WTC11 (cell line): Measurements from ENCODE around the gene XKR7.

Source experiments
- CREB1 ChIP-seq: sonication (generic); formaldehyde crosslinking; IDR thresholded peaks from 2 replicates; pipeline ENCODE4 v1.8.0; 2023; ENCODE audit warnings: mild to moderate bottlenecking, missing genetic modification reagents
- JAZF1 ChIP-seq: fragments of 250-450 bp; sonication (Bioruptor Pico); IDR thresholded peaks from 2 replicates; pipeline ENCODE4 v1.9.0; 2021; ENCODE audit warnings: moderate library complexity, mild to moderate bottlenecking, inconsistent platforms
- SP1 ChIP-seq: sonication (generic); formaldehyde crosslinking; conservative IDR thresholded peaks from 2 replicates; pipeline ENCODE4 v1.8.1; 2022; ENCODE audit warnings: missing genetic modification reagents
- TF ChIP-seq, protein P1 (sequence below): sonication (generic); formaldehyde crosslinking; IDR thresholded peaks from 2 replicates; pipeline ENCODE4 v1.8.0; 2022; ENCODE audit warnings: mild to moderate bottlenecking, missing genetic modification reagents
- TF ChIP-seq, protein P2 (sequence below): fragments of 200-600 bp; IDR thresholded peaks from 2 replicates; pipeline ENCODE4 v1.8.0; 2022; ENCODE audit warnings: antibody characterized with exemption
- TF ChIP-seq, protein P3 (sequence below): sonication (generic); formaldehyde crosslinking; IDR thresholded peaks from 2 replicates; pipeline ENCODE4 v1.8.0; 2022; ENCODE audit warnings: mild to moderate bottlenecking, missing genetic modification reagents
- TF ChIP-seq, protein P4 (sequence below): fragments of 250-450 bp; sonication (Bioruptor Pico); conservative IDR thresholded peaks from 2 replicates; pipeline ENCODE4 v1.9.0; 2021; ENCODE audit warnings: mild to moderate bottlenecking
- TF ChIP-seq, protein P5 (sequence below): sonication (generic); formaldehyde crosslinking; IDR thresholded peaks from 2 replicates; pipeline ENCODE4 v1.8.1; 2022; ENCODE audit warnings: mild to moderate bottlenecking, missing genetic modification reagents, moderate library complexity, borderline replicate concordance
- TF ChIP-seq, protein P6 (sequence below): sonication (generic); formaldehyde crosslinking; IDR thresholded peaks from 2 replicates; pipeline ENCODE4 v1.8.1; 2023; ENCODE audit warnings: mild to moderate bottlenecking, missing genetic modification reagents, borderline replicate concordance

DNA sequence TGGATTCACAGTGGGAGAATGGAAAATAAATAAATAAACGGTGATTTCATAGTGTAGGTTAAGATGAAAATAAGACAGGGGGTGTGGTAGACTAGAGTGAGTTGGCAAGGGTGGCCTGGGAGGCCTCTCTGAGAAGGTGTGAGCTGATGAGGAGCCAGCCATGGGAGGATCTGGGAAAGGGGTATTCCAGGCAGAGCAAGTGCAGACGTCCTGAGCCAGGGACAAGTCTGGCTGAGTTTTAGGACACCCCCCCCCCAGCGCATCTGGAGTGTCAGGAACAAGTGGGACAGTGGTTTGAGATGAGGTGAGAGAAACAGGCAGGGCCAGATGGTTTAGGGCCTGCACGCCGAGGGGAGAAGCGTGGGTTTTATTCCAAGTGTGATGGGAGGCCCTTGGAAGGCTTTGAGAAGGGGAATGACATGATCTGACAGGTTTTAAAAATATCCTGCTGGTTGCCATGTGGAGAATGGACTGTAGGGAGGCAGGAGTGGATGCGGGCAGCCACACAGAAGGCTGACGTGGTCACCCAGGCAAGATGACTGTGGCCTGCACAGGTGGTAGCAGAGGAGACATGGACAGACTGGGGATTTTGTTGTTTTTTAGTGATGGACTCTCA, 21.2 kb downstream of the XKR7 start:
- TF ChIP-seq, protein P1, sequence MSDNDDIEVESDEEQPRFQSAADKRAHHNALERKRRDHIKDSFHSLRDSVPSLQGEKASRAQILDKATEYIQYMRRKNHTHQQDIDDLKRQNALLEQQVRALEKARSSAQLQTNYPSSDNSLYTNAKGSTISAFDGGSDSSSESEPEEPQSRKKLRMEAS (CRISPR knock-in tag) = no peak
- TF ChIP-seq, protein P2, sequence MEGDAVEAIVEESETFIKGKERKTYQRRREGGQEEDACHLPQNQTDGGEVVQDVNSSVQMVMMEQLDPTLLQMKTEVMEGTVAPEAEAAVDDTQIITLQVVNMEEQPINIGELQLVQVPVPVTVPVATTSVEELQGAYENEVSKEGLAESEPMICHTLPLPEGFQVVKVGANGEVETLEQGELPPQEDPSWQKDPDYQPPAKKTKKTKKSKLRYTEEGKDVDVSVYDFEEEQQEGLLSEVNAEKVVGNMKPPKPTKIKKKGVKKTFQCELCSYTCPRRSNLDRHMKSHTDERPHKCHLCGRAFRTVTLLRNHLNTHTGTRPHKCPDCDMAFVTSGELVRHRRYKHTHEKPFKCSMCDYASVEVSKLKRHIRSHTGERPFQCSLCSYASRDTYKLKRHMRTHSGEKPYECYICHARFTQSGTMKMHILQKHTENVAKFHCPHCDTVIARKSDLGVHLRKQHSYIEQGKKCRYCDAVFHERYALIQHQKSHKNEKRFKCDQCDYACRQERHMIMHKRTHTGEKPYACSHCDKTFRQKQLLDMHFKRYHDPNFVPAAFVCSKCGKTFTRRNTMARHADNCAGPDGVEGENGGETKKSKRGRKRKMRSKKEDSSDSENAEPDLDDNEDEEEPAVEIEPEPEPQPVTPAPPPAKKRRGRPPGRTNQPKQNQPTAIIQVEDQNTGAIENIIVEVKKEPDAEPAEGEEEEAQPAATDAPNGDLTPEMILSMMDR = no peak
- TF ChIP-seq, protein P3, sequence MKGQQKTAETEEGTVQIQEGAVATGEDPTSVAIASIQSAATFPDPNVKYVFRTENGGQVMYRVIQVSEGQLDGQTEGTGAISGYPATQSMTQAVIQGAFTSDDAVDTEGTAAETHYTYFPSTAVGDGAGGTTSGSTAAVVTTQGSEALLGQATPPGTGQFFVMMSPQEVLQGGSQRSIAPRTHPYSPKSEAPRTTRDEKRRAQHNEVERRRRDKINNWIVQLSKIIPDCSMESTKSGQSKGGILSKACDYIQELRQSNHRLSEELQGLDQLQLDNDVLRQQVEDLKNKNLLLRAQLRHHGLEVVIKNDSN = no peak
- TF ChIP-seq SP1 (CRISPR knock-in tag) (no peak), JAZF1 (CRISPR knock-in tag) (no peak), CREB1 (CRISPR knock-in tag) (no peak)
- TF ChIP-seq, protein P4, sequence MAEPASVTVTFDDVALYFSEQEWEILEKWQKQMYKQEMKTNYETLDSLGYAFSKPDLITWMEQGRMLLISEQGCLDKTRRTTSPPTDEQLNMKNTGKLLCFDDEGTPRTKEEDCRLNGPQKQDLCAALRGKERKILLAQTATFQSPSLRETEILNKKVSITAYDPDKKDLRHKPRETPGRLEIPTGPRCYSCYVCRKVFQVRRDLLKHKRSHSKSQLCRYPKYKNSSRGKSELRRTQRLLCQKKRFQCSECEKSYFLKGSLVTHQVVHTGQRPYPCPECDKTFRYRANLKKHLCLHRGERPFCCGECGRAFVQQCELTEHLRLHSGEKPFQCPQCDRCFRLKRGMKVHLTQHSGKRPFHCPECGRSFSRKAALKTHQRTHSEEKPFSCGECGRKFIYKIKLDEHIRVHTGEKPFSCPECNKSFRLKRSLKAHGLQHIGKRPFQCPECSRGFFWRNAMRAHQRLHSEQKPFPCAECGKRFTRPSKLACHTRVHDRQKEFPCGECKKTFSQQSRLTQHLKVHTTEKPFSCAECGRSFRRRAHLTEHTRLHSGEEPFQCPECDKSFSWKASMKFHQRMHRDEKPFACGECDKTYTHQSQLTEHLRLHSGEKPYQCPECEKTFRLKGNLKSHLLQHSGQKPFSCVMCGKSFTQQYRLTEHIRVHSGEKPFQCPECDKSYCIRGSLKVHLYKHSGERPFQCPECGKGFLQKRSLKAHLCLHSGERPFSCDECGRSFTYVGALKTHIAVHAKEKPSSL (CRISPR knock-in tag) = no peak
- TF ChIP-seq, protein P5, sequence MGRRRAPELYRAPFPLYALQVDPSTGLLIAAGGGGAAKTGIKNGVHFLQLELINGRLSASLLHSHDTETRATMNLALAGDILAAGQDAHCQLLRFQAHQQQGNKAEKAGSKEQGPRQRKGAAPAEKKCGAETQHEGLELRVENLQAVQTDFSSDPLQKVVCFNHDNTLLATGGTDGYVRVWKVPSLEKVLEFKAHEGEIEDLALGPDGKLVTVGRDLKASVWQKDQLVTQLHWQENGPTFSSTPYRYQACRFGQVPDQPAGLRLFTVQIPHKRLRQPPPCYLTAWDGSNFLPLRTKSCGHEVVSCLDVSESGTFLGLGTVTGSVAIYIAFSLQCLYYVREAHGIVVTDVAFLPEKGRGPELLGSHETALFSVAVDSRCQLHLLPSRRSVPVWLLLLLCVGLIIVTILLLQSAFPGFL (CRISPR knock-in tag) = no peak
- TF ChIP-seq, protein P6, sequence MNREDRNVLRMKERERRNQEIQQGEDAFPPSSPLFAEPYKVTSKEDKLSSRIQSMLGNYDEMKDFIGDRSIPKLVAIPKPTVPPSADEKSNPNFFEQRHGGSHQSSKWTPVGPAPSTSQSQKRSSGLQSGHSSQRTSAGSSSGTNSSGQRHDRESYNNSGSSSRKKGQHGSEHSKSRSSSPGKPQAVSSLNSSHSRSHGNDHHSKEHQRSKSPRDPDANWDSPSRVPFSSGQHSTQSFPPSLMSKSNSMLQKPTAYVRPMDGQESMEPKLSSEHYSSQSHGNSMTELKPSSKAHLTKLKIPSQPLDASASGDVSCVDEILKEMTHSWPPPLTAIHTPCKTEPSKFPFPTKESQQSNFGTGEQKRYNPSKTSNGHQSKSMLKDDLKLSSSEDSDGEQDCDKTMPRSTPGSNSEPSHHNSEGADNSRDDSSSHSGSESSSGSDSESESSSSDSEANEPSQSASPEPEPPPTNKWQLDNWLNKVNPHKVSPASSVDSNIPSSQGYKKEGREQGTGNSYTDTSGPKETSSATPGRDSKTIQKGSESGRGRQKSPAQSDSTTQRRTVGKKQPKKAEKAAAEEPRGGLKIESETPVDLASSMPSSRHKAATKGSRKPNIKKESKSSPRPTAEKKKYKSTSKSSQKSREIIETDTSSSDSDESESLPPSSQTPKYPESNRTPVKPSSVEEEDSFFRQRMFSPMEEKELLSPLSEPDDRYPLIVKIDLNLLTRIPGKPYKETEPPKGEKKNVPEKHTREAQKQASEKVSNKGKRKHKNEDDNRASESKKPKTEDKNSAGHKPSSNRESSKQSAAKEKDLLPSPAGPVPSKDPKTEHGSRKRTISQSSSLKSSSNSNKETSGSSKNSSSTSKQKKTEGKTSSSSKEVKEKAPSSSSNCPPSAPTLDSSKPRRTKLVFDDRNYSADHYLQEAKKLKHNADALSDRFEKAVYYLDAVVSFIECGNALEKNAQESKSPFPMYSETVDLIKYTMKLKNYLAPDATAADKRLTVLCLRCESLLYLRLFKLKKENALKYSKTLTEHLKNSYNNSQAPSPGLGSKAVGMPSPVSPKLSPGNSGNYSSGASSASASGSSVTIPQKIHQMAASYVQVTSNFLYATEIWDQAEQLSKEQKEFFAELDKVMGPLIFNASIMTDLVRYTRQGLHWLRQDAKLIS (CRISPR knock-in tag) = no peak
